Stimulated activated CD4-positive, alpha-beta T cell treated with anti-CD3 and anti-CD28 coated beads, Interleukin-1b, Interleukin-23, amount 100 ng/mL, for 24 hours (primary cell): ENCODE data around the gene ABCG1.

ENCODE experiments used
- DNase-seq, 4 experiments: peaks; one replicate each; pipeline ENCODE4 v3.0.0-alpha.2; 2020; ENCODE audit warnings: low read depth in 4 of 4, low spot score in 1 of 4

Gene ABCG1

DNA sequence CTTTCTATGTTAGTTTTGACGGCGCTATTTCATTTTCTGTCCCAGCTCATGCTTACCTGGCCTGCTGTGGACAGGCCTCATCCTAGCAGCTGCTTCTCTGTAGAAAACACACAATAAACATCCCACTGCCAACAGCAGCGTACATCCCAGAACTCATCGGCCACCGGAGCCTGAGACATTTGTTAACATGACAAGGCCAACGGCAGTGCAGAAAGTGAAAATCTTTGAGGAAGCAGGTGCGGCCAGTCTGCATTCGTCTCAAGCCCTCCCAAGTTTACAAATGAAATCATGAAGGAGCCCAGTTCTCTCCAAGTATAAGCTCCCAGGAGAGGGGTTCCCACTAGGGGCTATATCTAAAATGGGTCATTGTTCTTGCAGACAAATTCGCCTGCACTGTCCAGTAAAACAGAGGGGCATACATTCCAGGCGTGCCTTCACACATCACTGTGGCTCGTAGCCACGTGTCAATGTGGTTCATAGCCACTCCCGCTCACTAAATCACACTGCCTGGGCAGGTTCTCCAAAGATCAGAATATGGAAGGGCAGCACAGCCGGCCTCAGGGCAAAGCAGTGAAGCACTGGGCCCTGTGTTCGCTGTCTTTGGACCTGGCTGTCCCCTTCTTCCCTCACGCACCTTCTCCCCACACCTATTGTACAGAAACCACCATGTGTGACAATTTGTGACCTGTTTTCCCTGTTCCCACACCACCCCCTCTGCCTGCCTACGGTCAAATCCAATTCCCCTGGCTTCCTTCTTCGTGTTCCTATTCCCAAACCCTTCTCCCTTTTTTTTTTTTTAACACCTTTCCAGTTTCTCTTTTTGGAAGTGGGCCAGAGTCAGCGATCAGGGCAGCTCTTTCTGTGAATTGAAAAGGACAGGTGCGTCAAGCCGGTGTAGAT is 27.0 kb upstream of the ABCG1 start:
- DNase-seq: no peak

DNA sequence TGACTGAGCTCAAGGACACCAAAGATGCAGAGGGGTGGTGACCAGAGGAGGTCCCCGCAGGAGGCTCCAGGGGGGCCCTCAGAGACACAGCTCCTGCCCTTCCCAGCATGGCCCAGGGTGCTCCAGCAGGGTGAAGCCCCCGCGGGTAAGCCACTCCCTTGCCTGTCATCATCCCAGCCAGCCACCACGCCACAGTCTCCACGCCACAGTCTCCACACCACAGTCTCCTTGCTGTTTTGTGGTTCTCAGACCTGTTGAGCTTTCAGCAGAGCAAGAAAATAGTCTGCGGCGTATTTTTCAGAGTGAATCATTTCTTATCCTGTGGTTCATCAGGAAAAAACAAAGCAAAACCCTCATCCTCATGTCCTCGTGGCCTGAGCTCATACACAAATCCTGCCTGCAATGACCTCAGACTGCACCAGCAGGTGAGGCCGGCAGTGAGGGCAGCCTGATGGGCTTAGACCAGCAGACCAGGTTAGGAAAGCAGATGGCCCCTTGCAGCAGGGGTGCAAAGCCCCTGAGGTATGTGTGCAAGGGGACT is 25.7 kb upstream of the ABCG1 start:
- DNase-seq: peak in 1 of 4 experiments; percentile 32

DNA sequence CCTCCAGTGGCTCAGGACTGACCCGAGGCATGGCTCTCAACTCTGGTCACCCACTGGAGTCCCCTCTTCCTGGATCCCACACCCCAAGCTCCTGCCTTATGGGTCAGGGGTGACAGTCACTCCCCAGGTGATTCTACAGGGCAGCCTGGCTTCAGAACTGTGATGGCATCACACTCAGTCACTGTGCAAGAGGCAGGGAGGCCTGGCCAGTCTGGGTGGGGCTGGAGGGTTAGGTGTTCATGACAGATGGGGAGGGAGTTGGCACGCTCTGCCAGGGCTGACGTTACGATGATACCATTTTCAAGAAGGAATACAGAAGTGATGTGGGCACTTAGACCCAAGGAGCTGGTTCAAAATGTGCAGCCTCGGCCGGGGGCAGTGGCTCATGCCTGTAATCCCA is 25.2 kb upstream of the ABCG1 start:
- DNase-seq: no peak

DNA sequence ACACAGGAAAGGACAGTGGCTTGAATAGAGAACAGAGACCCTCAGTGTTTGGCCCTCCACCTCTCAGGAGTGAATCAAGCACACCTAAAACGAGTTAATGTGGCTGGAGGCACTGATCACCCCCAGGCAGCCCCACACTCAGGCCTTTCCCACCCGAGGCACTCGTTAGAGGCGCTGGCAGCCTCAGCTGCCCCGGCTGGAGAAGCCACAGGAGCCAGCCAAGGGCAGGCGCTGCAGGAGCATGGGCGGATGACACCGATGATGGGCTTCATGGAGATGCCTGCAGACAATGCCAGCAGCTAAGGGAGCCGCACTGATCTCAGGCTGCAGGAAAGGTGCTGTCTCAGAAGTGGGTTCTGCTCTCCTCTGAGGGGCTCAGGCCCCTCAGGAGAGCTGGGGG is 24.1 kb upstream of the ABCG1 start:
- no peak for DNase-seq

DNA sequence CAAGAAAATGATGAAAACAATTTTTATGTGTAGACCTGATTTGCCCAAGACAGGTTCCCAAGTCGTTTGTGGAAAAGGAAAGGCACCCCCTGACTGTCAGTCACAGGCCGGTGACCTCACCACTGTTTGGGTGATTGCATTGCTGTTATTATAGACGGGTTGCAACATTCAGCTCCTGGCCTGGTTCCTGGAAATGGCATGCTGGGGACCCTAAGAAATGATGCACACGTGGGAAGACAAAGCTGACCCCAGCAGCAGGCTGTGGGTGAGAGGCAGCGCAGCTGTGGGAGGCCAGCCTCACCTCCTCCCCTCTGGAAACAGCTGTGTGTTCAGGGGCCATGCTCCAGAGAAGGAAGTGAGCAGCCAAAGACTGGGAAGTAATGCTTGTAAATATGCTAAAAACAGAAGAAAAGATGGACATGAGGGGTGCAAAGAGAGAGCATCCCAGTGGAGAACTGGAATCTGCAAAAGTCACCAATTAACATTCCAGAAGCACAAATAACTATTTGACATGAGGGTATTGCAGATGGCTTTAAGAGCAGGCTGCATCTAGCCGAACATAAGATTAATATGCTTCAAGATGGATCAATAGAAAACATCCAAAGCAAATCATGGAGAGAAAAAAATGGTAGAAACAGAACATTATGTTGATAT is 23.4 kb upstream of the ABCG1 start:
- DNase-seq: no peak

DNA sequence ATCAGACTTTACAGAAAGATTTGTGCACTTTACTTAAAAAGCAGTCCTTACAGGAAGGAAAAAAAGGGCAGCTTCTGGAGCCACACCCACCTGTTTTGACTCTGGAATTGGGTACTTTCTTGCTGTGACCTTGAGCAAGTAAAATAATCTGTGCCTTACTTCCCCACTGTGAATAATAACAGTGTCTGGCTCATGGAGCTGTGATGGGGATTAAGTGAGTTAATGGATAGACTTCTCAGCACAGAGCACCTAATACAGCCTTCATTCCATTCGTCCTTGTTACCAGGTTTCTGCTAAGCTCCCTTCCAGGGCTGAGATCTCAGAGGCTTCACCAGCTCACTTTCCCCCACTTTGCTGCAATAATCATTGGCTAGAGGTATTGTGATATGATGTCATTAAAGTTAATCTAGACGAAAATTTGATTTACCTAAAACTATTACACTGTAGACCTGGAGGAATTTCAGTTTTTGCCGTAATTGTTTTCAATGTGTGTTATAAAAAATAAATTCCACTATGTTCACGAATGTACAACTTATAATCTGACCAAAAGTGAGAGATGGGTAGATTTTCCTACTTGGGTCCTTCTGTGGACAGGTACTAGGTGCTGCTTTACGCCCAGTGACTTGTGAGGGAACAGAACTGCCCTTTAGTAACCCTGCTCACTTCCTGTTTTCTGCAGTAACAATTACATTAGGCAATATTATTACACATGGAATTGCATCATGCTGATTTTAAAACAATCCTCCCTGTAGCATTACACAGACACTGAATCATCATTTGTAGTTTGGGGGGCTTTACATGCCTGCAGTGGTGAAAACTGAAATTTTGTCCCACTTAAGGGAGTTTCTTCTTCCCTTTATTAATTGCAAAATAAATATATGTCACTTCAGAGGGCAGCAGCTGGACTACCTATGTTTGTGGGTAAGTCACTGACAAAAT is 19.7 kb upstream of the ABCG1 start:
- no peak for DNase-seq

DNA sequence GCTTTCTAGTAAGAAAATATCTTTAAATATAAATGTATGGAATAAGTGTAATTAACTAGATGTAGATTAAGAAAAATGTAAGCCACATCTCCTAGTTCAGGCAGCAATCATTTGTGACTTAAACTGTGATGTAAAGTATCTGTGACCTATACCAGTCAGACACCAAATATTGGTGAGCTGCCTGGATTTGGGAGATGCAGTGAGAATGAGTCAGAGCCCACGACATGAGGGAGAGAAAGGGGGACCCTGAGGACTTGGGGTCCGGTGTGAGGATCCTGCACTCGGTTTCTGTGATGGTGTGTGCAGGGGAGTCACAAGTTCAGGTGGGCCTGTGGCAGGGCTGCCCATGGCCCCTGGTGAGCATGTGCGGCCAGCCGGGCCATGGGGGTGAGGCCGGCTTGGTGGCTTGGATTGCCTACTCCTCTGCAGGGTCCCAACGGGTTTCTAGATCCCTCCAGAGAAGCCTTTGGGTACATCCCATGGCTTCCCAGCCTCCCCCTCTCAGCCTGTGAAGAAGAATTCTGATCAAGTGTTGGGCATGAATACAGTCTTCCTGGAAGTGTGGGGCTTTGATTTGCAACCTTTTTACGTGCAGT is 19.0 kb upstream of the ABCG1 start:
- no peak for DNase-seq

DNA sequence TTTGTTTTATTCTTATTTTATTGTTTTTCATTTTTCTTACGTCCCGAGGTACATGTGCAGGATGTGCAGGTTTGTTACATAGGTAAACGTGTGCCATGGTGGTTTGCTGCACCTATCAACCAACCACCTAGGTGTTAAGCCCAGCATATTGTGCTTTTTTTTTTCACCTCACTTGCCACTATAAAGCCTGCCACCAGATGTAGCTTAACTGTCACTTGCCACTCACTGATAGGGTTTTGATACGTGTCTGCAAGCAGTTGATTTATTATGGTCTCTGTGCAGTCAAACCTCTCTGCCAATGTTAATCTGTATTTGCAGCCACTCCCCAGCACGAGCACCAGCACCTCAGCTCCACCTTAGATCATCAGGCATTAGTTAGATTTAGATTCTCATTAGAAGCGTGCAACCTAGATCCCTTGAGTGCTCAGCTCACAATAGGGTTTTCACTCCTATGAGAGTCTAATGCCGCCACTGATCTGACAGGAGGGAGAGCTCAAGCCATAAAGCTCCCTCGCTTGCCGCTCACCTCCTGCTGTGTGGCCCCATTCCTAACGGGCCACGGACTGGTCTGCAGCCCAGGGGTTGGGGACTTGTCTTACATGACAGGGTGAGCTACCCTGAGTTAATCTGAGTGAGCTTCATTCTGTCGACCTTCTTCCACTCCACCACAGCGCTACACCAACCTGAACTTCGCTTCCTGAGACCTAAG is 17.9 kb upstream of the ABCG1 start:
- no peak for DNase-seq

DNA sequence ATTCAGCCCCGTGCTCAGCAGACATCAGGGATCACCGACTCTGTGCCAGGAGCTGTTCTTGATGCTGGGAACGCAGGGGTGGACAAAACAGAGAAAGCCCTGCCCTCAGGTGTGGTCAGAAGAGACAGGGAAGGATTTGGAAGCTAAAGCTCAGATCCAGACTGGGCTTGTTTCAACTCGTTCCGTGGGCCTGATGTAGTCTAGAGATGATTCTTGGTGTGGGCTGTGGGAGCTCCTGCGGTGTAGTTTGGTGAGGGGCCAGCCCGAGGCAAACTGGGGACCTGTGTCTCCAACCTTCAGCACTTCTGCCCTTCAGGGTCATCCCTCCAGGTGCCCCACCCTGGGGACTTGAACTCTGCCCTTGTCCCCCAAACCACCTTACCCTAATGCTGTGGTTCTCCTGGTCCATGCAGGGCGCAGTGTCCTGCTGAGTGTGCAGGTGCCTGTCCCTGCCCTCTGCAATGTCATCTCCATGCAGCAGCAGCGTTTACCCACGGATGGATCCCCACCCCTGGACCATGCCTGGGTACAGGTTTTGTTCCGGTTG is 17.3 kb upstream of the ABCG1 start:
- DNase-seq: no peak

DNA sequence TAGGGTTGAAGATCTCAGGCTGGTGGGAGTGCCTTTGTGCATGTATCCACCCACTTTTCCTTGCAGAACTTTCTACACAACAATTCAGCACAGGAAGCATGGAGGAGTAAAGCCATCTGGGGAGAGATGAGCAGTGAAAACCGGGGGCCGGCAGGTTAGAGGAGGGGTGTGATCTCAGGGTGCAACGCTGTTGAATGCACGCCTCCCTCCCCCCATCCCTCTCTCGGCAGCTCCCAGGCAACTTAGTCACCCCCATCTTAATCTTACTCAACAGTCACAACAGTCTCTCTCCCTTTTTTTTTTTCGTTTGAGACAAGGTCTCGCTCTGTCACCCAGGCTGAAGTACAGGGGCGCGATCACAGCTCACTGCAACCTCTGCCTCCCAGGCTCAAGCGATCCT is 16.6 kb upstream of the ABCG1 start:
- no peak for DNase-seq

DNA sequence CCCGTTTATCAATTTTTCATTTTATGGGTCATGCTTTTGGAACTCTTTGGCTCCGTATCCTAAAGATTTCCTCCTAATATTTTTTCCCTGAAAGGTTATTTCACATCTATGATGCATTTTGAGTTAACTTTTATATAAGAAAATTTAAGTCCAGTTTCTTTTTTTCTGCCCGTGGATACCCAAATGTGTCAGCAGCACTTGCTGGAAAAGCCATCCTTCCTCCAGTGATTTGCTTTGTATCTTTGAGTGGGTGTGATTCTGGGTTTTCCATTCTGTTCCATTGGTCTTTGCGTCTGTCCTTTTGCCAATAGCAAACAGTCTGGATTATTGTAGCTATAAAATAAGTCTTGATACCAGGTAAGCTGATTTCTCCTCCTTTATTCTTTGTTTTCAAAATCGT is 15.6 kb upstream of the ABCG1 start:
- no peak for DNase-seq

DNA sequence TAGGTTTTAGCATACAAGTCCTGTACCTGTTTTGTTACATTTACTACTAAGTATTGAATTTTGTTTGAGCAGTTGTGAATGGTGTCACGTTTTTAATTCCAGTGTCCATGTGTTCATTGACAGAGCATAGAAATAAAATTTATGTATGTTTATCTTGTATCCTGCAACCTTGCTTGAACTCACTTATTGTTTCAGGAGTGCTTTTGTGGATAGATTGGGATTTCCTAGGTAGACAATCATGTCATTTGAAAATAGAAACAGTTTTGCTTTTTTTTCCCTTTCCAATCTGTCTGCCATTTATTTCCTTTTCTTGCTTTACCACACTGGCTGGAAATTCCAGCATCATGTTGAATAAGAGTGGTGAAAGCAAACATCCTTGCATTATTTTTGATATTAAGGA is 15.0 kb upstream of the ABCG1 start:
- no peak for DNase-seq

DNA sequence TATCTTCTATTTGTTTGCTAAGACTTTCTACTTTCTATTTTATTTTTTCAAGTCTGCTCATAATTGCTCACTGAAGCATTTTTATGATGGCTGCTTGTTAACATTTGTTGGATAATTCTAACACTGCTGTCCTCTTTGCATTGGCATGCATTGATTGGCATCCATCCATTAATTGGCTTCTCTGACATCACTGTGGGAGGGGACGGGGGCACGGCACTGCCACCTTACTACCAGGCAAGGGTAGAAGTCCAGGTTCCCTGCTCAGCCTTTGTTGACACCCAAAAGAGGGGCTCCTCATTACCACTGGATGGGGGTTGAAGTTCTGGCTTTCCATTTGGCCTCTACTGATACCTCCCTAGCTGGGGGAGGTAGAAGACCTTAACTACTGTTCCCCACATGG is 11.5 kb upstream of the ABCG1 start:
- DNase-seq: no peak

DNA sequence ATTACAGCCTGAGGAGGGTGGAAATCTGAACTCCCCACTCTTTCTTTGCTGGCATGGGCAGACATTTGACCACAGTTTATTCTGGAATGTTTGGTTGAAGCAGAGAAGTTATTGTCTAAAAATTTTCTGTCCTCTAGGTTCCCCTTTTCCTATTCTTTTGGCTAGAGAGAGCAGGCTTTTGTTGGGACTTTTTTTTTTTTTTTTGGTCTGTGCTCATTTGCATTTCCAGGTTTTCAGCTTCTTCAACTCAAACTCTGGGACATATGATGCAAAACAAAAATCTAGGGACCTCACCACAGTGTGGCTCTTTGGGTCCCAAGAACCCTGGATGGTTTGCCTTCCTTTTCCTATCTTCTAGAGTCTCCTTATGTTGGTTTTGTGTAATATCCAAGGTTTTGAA is 10.9 kb upstream of the ABCG1 start:
- no peak for DNase-seq

DNA sequence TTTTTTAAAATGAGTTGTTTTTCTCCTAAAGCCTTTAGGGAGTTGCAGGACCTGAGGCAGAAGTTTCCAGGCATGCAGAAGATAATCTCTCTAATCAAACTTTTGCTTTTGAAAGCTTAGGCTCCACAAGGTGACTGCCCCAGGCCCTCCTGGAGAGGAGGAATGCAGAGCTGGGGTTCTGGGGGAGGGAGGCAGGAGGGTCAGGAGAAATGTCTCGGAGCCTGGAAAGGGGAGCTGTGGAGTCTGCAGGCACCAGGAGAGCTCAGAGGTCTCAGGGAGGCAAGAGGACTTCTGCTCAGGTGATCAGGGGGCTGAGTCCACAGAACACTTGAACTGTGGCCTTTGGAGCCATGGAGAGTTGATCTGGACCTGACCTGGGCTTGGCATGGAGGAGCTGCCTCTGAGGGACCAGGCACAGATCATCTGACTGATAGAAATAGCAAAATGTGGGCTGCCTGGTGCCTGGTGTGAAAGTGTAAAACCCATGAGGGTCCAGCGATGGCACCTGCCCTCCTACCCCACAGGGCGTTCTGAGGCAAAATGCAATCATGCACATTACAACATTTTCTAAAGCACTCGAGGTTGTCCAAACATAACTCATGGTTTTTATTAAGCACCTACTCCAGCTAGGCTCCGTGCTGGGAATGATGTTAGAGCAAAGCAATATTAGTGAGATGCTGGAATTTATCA is 10.0 kb upstream of the ABCG1 start:
- no peak for DNase-seq

DNA sequence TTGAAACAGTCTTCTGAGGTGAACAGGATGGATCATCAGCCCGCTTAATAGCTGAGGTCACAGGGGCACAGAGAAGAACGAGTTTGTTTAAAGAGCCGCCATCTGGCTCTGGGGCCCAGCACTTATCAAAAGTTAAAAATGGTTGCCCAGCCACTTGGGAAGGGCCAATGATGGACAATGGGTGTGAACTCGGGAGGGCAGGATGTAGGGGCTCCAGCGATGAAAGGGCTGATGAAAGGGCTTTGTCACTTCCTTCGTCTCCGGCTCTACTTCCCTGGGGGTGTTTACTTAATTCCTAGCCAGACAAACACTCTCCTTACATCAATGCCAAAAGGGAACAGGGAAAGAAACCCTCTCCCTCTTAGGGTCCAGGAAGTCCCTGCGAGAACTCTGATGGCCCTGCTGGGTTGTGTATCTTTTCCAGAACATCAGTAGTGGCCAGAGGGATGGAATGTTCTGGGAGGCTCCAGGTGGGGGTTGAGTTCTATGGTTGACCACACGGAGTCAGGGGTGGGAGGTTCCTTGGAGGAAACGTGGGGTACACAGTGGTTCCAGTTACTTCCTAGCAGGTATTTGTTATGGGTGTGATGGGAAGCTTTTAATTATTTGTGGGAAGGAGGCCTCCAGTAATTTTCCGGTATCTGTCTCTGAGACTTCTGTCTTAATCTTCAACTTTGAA is 9.0 kb upstream of the ABCG1 start:
- no peak for DNase-seq

DNA sequence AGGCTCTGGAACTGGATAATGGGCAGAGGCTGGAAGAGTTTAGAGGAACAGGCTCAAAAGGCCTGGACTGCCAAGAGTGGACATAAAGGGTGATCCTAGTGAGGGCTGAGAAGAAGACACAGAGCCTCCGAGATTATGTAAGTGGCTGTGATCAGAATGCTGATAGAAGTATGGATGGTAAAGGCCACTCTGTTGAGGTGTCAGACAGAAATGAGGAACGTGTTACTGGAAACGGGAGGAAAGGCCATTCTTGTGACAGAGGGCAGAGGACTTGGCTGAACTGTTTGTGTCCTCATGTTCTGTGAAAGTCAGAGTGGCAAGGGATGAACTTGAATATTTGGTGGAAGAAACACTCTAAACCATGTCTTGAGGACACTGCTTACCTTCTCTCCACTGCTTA is 6.7 kb upstream of the ABCG1 start:
- DNase-seq: no peak

DNA sequence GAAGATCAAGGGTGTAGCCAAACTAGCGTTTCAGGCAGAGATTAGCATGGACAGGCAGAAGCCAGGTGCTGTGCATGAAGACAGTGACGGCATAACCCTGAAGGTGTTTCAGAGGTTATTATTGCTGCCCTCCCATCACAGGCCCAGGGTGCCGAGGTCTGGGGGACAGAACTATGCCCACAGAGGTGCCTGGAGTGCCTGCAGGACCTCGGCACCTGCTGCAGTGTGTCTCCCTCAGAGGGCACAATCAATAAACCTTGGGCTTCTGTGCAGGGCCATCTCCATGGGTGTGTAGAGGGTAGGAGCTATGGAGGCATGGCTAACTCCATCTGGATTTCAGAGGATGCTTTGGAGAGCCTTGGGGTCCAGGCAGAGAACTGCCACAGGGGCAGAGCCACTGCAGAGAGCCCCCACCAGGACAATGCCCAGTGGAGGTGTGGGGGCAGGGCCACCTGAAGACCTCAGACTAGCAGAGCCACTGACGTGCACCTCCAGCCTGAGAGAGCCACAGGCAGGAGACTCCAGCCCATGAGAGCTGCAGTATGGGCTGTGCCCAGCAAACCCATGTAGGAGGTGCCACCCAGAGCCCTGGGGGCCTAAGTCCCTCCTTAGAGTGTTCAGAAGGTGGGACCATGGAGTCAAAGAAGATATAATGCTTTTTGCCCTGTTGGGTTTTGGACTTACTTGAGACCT is 5.7 kb upstream of the ABCG1 start:
- no peak for DNase-seq
